GM19455 (cell line): ENCODE measurements around the gene HOPX.
"Not testable (repeated sequence)": the region's sequence is repeated elsewhere in the genome, so short reads cannot be mapped to it uniquely, and the experiment has no call there.

Experiments used
- ATAC-seq: cut with Tn5 transposase; IDR thresholded peaks from one replicate; pipeline ENCODE4 v1.9.1; 2021; ENCODE audit not compliant: unreplicated experiment

Gene HOPX

DNA sequence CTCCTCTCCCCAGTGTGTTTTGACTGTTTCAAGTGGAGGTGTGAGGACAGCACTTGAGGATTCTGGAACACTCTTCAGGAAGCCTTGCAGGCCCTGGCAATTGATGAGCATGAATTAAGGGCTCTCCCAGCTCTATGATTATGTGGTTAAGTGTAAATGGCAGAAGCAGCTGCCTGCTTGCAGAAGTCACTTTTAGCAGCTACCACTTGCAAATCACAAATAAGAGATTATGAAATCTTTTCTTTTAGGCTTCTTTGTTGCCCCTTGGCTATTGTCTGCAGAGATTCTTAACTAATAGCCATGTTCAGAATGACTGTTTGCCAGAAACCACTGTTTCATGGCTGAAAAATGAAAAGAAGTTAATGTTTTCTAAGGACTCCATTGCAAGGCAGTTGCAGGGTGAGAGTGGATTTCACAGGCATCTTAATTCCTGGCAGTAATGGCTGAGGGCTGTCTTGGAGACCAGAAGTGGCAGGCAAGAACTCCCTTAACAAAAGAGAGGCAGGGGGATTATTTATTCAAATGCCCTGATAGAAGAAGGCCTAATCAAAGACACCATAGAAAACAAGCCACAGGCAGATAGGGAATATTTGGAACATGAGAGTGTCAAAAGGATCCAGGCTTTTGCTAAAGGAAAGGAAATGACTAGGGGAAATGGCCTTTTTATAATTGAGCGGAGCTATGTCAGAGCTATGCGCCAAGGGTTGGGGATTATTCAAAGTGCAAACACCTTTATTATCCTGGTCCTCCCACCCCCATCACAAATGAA is 8.3 kb upstream of the HOPX start:
- no peak for ATAC-seq

DNA sequence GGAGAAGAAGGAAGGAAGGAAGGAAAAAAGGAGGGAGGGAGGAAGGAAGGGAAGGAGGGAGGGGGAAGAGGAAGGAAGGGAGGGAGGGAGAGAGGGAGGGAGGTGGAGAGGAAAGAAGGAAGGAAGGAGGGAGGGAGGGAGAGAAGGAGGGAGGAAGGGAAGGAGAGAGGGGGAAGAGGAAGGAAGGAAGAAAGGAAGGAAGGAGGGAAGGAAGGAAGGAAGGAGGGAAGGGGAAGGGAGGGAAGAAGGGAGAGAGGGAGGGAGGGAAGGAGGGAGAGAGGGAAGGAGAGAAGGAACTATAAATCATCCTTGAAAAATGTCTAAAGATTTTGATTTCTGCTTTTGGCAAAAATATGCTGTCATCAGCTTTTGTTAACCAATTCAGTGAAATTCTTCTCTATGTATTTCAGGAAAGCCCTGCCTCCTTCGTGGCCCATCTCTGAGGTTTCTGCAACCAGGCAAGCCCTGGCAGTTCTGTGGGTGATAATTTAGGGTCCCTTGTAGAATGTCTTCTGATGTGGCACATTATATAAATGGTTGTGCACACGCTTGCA is 7.1 kb upstream of the HOPX start:
- ATAC-seq: no peak

DNA sequence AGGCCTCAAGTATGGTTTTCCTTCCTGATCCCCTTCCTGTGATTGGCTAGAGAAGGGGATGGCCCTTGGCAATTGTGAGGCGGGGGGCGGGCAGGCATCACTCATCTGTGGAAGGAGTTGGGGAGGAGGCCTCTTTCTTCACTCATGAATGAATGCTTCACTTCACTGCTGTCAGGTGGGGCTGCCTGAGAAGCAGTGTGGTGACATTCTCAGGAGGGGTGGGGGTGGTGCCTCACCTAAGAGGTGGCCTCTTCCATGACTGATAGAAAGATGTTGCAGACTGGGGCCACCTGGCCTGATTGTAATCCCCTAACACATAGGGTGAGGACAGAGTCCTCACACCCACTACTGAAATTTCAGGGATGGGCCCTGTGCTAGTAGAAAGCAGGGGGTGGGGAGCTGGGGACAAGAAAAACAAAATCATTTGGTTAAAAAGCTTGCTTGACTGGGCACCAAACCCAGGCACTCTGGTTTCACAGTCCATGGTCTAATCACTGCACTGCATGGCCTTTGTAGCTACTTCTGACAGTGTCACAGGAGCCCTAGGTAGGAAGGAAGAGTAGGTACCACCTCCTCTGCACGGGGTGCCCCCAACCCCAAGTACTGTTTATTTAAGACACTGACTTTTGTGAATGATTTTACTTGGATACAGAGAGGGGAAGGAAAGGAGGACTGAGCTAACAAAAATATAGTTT is 5.6 kb upstream of the HOPX start:
- no peak for ATAC-seq

DNA sequence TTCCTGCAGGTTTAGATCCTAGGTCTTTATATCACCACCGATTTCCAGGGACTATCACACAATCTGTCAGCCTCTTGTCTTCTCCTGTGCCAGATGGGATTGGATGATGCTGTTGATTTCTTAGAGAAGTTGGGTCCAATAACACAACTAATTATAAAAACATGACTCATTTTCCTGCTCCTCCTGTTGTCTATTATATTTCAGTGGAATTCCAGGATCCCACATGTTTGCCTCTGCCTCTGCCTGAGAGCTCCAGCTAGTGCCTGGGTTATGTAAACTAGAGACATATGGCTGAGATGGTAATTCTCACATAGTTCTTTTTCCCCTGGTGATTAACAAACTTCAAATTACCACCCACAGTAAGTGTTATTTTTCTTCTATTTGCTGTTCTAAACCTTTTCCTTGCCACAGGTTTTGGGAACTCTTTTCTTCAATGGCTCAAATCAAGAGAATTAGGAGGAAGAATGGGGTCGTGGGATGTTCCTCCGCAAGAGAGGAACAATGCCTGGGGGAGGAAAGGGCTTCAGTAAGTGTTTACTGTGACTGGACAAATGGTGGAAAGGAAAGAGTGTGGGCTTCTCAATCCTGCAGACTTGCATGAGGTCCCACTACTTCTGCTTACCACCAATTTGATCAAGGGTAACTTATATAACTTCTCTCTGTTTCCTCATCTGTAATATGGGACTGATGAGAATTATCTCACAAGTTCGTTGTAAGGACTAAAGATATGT is 3.4 kb upstream of the HOPX start:
- ATAC-seq: no peak

DNA sequence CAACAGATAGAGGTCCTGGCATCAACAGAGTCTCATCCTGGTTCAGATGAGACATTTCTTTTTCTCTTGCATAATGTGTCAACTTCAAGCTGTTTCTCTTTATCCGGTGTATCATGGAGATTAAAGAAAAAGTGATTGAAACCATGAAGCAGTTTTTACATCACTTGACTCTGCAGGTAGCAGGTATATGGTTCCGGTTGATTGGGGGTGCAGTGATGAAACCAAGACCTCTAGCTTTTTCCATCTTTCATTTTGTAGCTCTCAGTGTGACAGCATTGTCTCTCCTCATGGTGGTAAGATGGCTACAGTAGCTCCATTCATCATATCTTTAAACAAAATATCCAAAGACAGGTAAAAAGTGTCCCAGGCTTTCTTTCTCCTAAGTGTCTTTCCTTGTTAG is 2.4 kb upstream of the HOPX start:
- no peak for ATAC-seq

DNA sequence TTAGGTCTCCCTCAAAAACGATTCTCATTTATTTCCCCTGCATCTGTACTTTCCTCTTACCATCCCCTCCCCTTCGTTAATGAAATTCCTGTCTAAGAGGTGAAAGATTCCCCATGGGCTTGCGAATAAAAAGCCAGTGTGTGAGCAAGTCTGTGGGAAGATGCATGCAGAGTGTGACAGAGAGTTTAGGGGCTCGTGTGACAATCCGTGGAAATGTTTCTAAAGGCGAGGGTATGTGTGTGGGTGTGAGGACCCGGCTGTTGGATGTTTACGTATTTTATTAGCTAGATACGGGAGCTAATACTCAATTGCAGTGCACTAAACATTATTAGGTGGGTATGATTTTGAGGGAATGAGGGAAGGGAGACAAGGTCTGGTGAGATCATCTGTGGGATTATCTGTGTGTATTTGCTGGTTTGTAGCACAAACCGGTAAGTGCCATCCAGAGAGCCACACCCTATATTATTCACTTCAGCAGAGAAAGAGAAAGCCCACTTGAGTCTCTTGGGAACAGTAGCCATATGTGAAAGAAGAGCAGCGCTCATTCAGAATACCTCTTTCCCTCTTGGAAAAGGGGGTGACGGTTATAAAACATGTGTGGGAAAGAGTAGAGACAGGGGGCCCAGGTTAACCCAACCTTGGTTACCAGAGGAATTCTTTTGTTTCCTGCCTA is 893 bp upstream of the HOPX start:
- no peak for ATAC-seq

DNA sequence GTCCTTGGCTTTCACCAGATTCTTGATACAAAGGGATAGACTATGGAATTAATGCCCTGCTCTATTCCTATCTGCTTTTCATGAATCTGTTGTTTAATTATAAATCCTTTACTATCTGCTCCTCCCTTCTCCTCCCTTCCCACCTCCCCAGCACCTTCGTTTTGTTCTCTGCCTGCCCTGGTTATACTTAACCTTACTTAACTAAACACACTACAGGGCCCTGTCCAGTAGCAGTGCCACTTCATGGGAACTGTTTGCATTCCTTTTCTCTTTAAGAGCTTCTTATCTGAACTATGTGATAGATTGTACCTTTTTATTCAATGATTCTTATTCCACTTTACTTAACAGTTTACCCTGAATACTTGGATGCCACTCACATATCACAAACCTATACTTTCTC is 830 bp downstream of the HOPX start:
- no peak for ATAC-seq

DNA sequence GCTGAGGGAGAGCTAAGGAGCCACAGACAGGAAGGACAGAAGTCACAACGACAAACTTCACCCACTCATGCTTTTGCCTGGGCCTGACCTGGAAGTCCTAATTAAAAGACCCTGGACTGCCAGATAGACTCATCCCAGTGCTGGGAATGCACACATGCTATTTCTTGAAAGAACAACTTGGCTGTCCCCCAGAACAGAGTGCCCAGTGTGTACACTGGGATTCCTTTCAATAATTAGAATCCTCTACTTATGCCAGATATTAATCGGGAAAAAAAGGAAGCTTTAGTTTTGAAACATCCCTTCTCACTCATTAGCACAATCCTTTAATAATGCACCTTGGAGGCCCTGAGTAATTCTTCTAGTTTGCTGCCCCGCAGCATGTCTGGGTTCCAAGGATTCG is 3.4 kb downstream of the HOPX start:
- no peak for ATAC-seq

DNA sequence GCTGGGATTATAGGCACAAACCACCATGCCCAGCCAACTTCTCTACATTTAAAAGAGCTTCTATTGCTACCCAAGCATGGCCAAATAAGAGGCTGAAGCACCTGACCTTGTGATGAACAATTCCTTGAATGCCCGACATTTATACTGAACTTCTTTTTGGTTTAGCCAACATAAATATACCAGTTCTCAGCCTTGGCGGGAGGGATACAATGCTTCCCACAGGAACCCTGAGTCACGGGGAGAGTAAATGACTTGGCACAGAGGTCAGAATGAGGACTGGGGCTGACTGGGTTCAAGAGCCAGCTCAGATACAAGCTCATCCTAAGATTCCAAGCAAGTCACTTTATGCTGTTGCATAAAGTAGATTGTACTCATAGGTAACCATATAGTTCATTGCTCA is 6.1 kb downstream of the HOPX start:
- ATAC-seq: no peak

DNA sequence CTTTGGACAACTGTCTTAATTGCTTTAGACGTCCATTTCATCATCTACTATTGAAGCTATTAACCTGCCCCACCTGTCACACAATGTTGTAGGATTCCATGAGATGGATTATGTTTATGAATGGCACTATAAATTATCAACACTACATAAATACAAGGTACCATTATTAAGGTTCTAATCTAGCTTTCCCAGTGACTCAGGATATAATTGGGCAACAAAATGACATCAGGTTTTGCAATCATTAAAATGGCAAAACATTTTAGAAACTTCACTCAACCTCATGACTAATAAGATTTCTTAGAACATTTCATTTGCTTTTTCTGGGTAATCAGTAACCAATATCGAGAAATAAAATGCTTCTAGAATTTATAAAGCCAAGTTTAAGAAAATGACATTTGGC is 9.2 kb downstream of the HOPX start:
- no peak for ATAC-seq

DNA sequence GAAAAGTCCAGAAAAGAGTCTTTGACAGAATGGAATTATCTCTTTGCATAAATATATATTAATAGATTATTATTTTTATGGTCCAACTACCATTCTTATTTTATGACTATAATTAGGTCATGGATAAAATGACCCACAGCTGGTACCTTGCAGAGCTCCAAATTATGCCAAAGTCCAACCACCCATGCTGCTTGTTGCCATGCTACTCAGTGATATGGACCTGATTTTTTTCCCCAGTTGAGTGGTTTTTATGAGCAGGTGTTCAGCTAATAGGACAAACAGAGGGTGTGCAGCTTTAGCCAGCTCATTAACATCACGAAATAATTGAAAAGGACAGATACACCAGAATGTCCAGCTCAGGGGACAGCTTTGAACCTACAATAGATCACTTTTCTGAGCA is 9.7 kb downstream of the HOPX start:
- ATAC-seq: no peak

DNA sequence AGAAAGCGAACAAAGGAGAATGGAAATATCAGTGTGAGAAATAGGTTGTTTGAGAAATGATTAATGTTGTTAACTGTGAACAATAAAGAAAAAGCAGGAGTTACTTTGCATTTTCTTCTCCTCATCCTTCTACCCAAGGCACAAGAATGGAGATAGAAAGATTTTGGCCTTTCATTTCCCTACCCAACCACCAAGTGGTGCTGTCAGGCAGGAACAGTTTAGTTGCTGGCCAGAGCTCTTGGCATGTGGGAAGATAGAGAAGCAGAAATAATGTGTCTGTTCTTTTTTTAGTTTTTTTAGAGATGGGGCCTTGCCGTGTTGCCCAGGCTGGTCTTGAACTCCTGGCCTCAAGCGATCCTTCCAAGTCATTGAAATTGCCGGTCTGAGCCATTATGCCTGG is 12.8 kb downstream of the HOPX start:
- ATAC-seq: no peak

DNA sequence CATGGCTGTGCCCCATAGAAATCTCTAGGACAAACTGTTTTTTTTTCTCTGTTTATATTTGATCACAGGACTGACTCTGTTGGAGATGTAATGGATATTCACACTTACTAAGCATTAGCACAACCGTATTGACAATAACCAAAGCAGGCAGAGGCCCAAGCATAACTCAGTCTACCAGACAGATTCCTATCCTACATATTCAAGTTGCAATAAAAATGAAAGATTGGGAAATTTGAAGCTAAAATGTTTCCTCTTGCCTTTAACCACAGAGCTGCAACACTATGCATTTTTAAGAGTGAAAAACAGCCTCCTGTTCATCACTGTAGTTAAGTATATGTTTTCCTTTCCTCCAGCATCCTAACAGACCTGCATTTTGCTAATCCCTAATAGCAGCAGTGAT is 13.7 kb downstream of the HOPX start:
- ATAC-seq: not testable (repeated sequence)

DNA sequence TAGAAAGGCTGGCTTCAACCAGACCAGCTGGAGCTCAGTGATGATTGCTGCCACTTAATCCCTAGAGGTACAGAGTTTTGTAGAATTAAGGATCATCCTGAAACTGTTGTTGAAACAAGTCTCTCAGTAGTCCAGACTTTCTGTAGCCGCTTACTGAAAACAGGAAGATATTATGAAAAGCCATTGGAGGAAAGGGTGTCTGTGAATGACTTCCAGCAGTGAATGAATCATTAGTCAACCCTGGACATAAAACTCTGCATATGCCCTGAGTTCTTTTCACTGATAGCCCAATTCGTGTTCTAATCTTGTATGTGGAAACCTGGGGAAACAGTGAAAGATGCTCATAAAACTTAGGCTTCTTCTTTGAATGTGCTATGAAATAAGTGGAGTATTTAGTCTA is 14.8 kb downstream of the HOPX start:
- ATAC-seq: no peak

DNA sequence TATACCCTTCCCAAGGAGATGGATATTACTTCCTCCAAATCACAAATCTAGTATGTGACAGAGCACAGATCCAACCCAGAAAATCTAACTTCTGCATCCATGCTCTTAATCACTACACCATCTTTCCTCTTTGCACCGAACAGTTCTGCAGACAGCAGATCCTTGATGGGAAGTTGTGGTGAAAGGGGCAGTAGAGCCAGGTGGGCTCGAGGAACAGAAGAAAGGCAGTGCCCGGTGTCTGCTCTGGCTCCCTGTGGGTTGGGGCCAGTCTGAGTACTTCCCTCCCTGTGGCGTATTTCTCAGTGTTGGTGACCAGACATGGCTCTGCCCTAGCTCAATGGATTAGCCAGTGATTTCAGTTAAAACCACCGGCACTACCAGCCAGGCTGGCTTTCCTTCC is 15.3 kb downstream of the HOPX start:
- no peak for ATAC-seq

DNA sequence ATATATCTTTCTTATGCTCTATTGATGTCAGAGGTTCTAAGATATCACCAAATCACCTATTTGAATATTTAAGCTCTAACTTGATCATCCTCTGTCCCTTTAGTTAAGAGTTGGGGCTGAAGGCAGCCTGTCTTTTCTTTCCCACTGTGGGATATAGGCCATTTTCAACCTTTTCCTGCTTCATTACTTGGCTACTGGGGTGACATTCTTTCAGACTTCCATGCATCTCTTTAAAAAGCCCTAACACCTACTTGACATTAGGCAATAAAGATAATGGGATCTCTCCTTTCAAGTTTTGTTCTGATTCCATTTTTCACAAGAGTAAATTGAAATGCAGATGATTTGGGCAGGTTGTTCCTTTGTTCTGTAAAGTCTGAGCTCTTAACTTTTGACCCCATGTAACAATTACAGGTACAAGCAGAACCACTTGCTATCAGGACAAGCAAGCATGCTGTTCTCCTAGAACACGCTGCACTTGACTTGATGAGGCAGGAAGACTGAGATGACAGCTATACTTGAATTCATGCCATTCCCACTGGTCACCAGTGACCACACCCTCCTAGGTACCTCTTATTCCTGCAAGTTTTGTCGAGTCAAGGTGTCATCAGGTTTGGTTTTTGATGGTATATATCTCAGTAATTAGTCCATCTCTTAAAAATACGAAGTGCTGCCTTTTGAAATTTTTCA is 18.2 kb downstream of the HOPX start:
- ATAC-seq: no peak

DNA sequence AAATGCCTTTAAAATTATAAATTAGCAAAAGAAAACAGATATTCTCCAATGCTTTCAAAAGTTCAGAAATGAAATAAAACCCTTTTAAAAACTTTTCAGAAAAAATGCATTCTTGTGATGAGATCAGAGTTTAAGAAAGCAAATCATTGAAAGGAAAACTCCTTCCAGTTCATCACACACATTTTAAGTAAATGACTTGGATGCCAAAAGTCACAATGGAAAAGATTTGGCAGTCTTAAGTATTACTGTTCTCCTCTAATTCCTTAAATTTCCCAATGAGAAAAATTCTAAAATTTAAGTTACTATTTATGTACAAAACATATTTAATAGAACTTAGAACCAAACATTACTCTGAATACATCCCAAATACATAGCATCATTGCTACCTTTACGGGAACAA is 21.1 kb downstream of the HOPX start:
- ATAC-seq: no peak

DNA sequence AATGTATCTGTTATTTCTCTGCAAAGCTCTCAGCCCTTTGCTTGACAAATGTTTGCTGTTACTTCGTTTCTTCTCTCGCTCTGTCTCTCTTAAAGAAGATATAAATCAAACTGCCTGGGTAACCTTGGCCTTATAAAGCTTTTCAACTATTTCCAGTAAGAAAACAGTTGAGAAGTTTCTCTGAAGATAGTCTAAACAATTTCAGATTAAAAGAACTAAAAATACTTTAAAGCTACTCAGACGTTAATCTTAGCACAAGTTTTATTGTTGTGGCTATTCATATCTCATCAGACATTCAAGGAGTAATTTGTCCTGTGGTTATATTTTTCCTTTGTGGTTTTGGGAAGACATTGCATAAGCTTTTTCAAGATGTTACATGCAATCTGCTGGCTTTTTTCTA is 22.6 kb downstream of the HOPX start:
- ATAC-seq: no peak

DNA sequence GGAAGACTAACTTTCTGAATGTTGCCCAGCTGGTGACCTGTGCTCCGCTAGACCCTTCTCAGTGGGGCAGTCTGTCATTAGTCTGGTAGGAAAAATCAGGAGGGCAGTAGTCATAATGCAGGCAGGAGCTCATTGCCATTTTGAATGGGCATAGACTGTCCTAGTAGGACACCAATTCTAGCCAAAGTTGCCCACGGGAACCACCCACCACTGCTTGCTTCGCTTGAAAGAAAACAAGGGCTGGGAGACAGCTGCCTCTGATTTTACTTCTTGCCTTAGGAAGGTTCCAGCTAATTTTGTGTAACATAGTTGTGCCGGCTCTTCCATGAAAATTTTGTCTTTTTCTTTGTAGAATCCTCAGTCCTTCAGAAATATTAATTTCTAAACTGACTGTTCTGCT is 23.3 kb downstream of the HOPX start:
- ATAC-seq: no peak

DNA sequence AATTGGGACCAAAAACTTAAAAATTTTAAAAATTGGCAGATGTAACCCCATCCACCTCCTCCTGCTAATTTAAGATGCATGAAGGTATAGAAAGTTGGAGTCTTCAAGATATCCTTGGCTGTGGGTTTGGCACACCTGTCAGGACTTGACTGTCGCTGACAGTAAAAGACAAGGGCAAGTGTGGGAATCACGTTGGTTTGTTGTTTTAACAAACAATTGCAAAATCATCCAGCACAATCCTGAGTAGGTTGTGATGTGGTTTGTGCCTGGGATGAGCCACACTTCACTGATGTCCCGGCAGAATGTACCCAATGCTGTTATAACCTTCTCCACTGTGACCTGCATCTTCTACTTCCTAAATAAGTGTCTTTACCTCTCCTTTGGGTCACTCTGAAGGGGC is 24.0 kb downstream of the HOPX start:
- no peak for ATAC-seq

DNA sequence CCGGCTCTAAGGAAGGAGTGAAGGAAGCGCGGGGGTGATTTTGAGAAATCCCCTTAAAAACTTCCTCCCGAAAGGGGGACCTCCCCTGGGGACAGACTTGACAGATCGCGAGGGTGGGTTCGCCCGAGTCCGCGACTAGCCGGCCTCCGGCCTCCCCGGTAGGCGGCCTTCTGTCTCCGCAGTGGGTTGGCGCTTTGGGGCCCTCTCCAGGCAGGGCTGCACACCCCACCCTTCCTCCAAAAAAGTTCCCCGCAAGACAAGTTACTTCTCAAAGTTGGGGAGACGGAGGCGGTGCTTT is 24.8 kb downstream of the HOPX start:
- ATAC-seq: no peak
